RWPE2 (cell line): ENCODE data around the gene TMEM225B.

Source experiments
- ATAC-seq: fragments of 200-7000 bp; cut with Tn5 transposase; 3 replicates; pipeline ENCODE4 v1.9.1; 2021; ENCODE audit warnings: low read depth
- DNase-seq: peaks from one replicate; pipeline ENCODE4 v3.0.0-alpha.2; 2020; ENCODE audit warnings: low spot score
- H3K27ac ChIP-seq: fragments of 450-650 bp; 2 replicates; pipeline ENCODE4 v1.5.1; 2017; ENCODE audit warnings: mild to moderate bottlenecking; ENCODE audit not compliant: poor library complexity, severe bottlenecking
- H3K27me3 ChIP-seq: fragments of 250-450 bp; sonication (Bioruptor Pico); 2 replicates; pipeline ENCODE4 v1.5.1; 2021; ENCODE audit warnings: mild to moderate bottlenecking, moderate library complexity; ENCODE audit not compliant: insufficient read depth, poor library complexity, severe bottlenecking
- H3K36me3 ChIP-seq: fragments of 250-450 bp; sonication (Bioruptor Pico); 2 replicates; pipeline ENCODE4 v1.5.1; 2020; ENCODE audit warnings: low read depth, mild to moderate bottlenecking, moderate library complexity
- H3K4me1 ChIP-seq: fragments of 250-450 bp; sonication (Bioruptor Pico); 2 replicates; pipeline ENCODE4 v1.5.1; 2021; ENCODE audit warnings: mild to moderate bottlenecking, moderate library complexity; ENCODE audit not compliant: insufficient read depth, poor library complexity, severe bottlenecking
- H3K4me3 ChIP-seq: fragments of 250-450 bp; sonication (Bioruptor Pico); 2 replicates; pipeline ENCODE4 v1.5.1; 2021; ENCODE audit warnings: mild to moderate bottlenecking, moderate library complexity; ENCODE audit not compliant: severe bottlenecking
- H3K9me3 ChIP-seq: fragments of 250-450 bp; sonication (Bioruptor Pico); 2 replicates; pipeline ENCODE4 v1.5.1; 2021; ENCODE audit warnings: mild to moderate bottlenecking, moderate library complexity; ENCODE audit not compliant: severe bottlenecking
- CTCF ChIP-seq: fragments of 450-650 bp; IDR thresholded peaks from one replicate; pipeline ENCODE4 v1.5.1; 2017; ENCODE audit warnings: mild to moderate bottlenecking, moderate library complexity; ENCODE audit not compliant: poor library complexity, severe bottlenecking

The TMEM225B gene

GRCh38 chr7:99625321-99625720 is 27.3 kb downstream of the TMEM225B start:
- no peak for DNase-seq
- H3K27me3 ChIP-seq, result no peaks in the 10 kb centered on the region
- peaks cover 97% of the 10 kb centered on the region for H3K36me3 ChIP-seq
- no peak overlapping the region for H3K27ac ChIP-seq
- no peaks in the 10 kb centered on the region for H3K9me3 ChIP-seq
- TF ChIP-seq CTCF, result no peak
- H3K4me3 ChIP-seq, result no peak overlapping the region
- peaks cover 12% of the 10 kb centered on the region for H3K4me1 ChIP-seq
- no peak for ATAC-seq

DNA sequence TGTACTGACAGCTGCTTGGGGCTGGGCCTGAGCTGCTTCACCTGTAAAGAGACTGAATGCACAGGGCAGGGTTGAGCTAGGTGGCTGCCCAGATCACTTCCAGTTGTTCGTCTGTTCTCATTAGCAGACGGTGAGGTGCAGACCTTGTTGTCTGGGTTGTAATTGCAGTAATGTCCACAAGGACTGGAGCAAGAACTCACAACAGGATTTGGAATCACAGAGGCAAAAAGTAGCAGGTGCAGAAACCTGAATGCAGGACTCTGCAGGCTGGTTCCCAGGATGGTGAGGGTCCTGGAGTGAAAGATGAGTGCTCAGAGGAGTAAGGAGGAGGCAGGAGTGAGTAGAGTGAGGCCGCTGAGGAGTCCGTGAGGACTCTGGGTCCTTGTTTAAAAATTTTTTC is 27.9 kb downstream of the TMEM225B start:
- H3K9me3 ChIP-seq, result no peaks in the 10 kb centered on the region
- peaks cover 96% of the 10 kb centered on the region for H3K36me3 ChIP-seq
- peaks cover 12% of the 10 kb centered on the region for H3K4me1 ChIP-seq
- ATAC-seq, result no peak
- no peaks in the 10 kb centered on the region for H3K27me3 ChIP-seq
- H3K27ac ChIP-seq, result no peak overlapping the region
- H3K4me3 ChIP-seq, result no peak overlapping the region
- DNase-seq, result no peak
- no peak for TF ChIP-seq CTCF

GRCh38 chr7:99626661-99627060 is 28.6 kb downstream of the TMEM225B start:
- no peak for DNase-seq
- H3K4me1 ChIP-seq, result peaks cover 12% of the 10 kb centered on the region
- peaks cover 89% of the 10 kb centered on the region for H3K36me3 ChIP-seq
- TF ChIP-seq CTCF, result no peak
- ATAC-seq, result no peak
- H3K27ac ChIP-seq, result no peak overlapping the region
- no peak overlapping the region for H3K4me3 ChIP-seq
- H3K27me3 ChIP-seq, result no peaks in the 10 kb centered on the region
- H3K9me3 ChIP-seq, result no peaks in the 10 kb centered on the region

GRCh38 chr7:99627513-99627912 is 29.4 kb downstream of the TMEM225B start:
- no peak for TF ChIP-seq CTCF
- Histone ChIP-seq H3K4me3 (no peak overlapping the region), H3K27ac (no peak overlapping the region), H3K36me3 (peaks cover 84% of the 10 kb centered on the region), H3K9me3 (no peaks in the 10 kb centered on the region), H3K27me3 (no peaks in the 10 kb centered on the region), H3K4me1 (peaks cover 12% of the 10 kb centered on the region)
- DNase-seq (no peak), ATAC-seq (no peak)

- Histone ChIP-seq H3K4me3 (no peak overlapping the region), H3K4me1 (no peaks in the 10 kb centered on the region), H3K27me3 (no peaks in the 10 kb centered on the region), H3K36me3 (peaks cover 74% of the 10 kb centered on the region), H3K9me3 (no peaks in the 10 kb centered on the region), H3K27ac (no peak overlapping the region)
- TF ChIP-seq CTCF, result no peak
- ATAC-seq (no peak), DNase-seq (no peak)
Measured at GRCh38 chr7:99628471-99629465, 30.7 kb downstream of the TMEM225B start.
